GM21528 (cell line): Measurements from ENCODE around the gene SWAP70.

Source experiments
- ATAC-seq: cut with Tn5 transposase; IDR thresholded peaks from one replicate; pipeline ENCODE4 v1.9.1; 2021; ENCODE audit warnings: mild to moderate bottlenecking, moderate library complexity; ENCODE audit not compliant: unreplicated experiment, low FRiP score

SWAP70 gene

GRCh38 chr11:9747229-9747628, 83.4 kb downstream of the SWAP70 start:
- ATAC-seq = no peak

- no peak for ATAC-seq
Measured at GRCh38 chr11:9747828-9748227, 84.0 kb downstream of the SWAP70 start.

GRCh38 chr11:9748361-9748970, 84.6 kb downstream of the SWAP70 start:
- peak; percentile 59 for ATAC-seq

DNA sequence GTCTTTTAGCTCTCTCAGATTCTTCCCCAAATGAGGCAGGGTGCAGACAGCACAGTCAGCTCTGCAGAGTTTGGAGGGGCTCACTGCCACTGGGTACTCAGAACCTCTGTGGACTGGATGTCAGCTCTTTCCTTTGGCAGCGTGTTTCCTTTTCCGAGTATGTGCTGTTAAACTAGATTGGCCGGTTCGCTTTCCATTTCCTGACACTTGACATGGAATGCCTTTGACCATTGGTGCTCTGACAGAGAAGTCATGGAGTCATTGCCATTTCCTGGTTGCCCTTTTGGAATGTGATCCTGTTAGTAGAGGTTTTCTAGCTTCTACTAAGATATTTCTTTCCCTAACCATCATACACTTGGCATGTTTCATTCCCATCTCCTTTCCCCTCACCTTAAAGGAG, 86.7 kb downstream of the SWAP70 start:
- no peak for ATAC-seq

GRCh38 chr11:9752091-9752490, 88.2 kb downstream of the SWAP70 start:
- ATAC-seq = no peak

- no peak for ATAC-seq
Measured at GRCh38 chr11:9753021-9753420, 89.1 kb downstream of the SWAP70 start.

DNA sequence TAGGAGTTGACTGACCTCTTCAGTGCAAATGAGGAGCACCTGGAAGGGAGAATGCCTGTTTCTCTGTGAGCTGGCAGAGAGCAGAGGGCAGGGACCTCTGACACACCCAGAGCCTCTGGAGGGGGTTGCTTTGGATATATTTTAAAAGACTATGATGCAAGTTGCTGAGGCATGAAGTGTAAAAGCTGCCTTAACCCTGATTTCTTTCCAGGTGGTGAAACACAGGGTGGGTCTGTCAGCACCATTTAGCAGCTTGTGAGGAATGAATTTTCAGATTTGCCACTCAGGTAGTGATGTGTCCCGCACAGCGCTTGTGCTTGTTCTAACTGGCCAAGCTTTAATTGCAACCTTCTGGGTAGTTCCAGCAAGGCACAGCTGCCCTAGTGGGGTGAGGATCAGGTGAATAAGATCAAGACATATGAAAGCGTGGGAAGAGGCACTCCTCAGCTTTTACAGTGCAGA, 90.2 kb downstream of the SWAP70 start:
- no peak for ATAC-seq

- no peak for ATAC-seq
Measured at GRCh38 chr11:9755561-9756185, 91.8 kb downstream of the SWAP70 start.

DNA sequence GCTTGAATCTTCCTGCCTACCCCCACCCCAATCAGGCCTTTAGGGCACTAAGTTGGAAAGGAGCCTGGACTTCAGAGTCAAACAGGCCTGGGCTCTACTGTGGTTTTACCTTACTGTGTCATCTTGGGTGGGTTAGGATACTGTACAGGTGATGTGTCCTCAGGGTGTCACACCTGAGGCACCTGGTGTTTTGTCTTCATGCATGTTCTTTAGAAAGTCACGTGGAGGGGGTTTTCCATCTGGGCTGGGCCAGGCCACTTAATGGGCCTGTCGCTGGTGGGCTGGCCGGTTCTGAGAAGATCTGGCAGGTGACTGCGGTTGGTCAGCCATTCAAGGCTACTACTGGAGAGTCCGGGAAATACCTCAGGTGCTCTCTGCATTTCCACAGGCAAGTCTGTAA, 92.6 kb downstream of the SWAP70 start:
- ATAC-seq = no peak

- ATAC-seq = no peak
Measured at GRCh38 chr11:9756878-9757277, 93.0 kb downstream of the SWAP70 start.

DNA sequence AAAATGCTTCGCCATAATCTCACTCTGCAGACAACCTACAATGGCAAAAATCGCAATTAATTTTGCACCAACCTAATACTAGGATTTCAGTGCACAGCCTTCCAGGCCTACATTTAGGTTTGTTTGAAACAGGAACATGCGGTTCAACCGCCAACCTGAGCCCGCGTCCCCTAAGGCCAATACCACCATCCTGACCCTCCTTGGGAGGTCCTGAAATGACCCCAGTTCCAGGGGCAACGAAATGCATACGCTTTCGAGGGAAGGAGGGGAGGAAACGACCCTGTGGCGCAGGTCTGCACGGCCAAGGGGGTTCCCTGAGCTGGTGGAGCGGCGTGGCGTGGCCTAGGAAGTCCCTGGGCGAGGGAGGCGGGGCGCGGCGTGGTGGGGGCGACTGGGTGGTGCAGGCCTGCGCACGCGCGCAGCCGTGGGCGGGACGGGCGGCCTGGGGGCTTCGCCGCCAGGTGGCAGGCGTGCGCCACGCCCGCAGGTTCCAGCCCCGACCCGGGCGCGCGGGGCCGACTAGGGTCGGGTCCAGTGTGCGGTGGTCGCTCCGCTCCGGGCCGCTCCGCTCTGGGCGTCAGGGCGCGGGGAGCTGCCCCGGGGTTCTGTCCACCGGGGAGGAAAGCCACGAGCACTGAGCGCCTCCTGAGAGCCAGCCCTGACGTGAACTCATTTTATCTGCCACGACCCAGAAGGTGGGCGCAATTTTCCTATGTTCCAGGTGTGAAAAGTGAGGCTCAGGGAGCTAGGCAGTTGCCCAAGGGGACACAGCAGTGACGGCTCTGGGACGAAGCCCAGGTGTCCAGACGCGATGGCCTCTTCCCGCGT, 94.1 kb downstream of the SWAP70 start:
- peak; percentile 60 for ATAC-seq

DNA sequence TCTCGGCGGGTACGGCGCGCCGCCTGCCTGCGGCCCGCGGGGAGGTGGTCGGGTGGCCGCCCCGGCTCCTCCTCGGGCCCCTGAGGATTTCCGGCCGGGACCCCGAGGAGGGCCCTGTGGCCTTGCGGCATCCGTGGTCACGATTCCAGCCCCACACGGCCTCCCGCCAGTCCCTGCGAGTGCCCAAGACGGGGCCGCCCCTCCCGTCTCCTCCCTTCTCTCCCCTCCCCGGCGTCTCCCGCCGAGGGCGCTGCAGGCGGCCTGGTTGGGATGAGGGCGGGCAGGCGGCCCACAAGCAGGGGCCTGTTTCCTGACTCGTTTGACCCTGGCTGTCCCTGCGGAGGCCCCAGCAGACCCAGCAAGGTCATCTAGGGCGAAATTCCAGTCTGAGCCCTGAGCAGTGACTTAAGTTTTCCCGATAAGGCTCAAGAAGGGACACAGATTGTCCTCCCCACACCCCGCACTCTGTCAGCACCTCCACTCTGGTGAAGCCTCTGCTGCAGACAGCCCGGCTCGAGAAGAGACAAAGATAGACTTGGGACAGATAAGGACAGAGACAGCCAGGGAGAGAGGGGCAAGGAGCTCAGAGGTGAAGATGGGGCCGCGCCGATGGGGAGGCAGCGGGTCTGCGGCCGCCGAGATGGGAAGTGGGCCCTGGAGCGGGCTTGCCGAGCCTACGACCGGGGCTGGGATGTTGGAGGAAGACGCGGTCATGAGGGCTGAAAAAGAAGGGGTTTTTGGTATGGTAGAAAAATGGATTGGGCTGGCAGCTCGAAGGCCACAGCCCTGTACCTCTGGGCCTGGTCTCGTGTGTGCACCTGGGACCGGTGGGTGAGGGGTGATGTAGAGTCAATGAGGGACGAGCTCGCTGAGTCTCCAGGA, 95.0 kb downstream of the SWAP70 start:
- ATAC-seq = peak; percentile 26

DNA sequence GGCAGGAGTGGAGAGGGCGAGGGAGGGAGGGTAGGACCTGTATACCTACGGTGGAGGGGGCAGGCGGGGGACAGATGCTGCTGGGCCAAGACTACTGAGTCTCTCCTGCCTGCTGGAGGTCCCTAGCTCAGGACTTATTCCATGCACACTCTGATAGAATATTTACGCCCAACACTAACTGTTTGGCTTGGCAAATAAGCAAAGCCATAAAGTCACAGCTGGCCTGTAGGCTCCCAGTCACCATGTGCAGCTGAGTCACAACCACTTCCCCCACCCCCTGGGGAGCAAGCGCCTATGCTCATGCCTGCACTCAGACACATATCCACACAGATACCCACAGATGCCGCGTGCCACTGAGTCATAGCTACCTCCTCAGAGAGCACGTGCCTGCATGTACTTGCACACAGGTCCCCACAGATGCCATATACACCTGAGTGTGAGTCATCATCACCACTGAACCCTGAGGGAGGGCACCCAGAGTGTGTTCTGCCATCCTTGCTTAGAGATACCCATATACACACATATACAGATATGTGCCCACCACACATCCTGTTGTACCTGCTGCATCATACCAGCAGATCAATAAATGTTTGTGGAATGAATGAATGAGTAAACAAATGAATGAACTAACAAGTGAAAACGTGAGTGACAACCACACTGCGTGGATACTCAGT, 95.8 kb downstream of the SWAP70 start:
- ATAC-seq = no peak

DNA sequence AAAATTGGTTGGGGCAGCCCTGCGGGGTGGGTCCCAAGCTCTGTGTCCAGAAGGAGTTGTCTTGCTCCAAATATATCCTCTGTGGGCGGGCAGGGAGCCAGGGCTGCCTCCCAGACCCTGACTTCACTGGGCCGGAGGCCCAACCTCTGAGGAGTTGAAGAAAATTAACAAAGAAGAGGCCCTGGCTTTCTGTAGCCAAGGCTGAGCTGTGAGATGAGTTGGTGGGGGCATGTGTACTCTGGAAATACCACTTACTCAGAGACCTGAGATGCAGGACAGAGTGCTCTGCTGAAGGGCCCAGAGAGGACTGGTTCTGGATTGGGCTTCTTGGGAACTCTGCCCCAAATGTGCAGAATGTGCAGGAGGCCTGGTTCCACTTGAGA, 96.3 kb downstream of the SWAP70 start:
- ATAC-seq = no peak

GRCh38 chr11:9761441-9761945, 97.6 kb downstream of the SWAP70 start:
- no peak for ATAC-seq

DNA sequence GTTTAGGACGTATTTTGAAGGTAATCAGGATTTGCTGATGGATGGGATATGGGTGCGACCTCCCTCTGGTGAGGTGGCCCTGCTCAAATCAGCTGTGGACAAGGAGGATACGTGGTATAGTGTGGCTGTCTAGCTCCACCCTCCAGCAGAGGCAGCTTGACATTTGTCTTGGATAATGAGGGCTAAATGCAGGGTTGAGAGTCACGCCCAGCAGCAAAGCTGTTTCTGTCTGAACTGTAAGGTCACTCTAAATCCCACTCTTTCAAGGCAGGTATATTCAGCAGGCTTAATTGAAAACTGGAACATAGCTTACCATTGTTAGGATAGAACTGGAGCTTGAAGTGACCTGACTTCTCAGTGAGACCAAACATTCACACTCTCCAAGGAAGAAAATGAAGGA, 98.7 kb downstream of the SWAP70 start:
- no peak for ATAC-seq

GRCh38 chr11:9763301-9763700, 99.4 kb downstream of the SWAP70 start:
- ATAC-seq = no peak

- ATAC-seq = no peak
Measured at GRCh38 chr11:9765320-9766101, 101.6 kb downstream of the SWAP70 start.

DNA sequence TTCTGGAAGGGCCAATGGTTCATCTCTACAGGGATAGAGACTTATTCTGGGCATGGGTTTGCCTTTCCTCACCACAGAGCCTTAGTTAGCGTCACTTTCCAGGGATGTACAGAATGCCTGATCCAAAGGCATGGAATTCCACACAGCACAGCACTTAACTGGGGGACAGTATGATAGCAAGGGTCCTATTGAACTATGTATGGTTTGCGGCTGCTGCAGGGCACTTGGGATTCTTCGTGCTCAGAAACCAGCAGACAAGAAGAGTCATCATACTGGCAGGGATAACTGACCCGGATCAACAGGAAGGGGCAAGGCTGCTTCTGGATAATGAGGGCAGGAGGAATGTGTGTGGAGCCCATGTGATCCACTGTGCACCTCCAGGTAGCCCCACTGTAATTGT, 105.7 kb downstream of the SWAP70 start:
- ATAC-seq = no peak
